Trophoblast cell (in vitro differentiated cells and primary cell): ENCODE measurements around the gene KANTR.

Experiments used
- DNase-seq, 2 donors: peaks; one replicate each; pipeline ENCODE4 v3.0.0-alpha.2; 2016
- H2AFZ ChIP-seq: 2 replicates; pipeline ENCODE4 v1.6.1; 2013; ENCODE audit warnings: low read length, moderate library complexity, mild to moderate bottlenecking; ENCODE audit not compliant: insufficient read depth, poor library complexity
- H2AK5ac ChIP-seq: 2 replicates; pipeline ENCODE4 v1.6.1; 2013; ENCODE audit warnings: mild to moderate bottlenecking, low read length
- H2BK120ac ChIP-seq: 2 replicates; pipeline ENCODE4 v1.6.1; 2013; ENCODE audit warnings: low read length, mild to moderate bottlenecking, moderate library complexity; ENCODE audit not compliant: insufficient read depth, poor library complexity
- H2BK12ac ChIP-seq: 2 replicates; pipeline ENCODE4 v1.6.1; 2013; ENCODE audit warnings: mild to moderate bottlenecking, low read length, moderate library complexity
- H2BK5ac ChIP-seq: 2 replicates; pipeline ENCODE4 v1.6.1; 2013; ENCODE audit warnings: low read length, low read depth, moderate library complexity, mild to moderate bottlenecking; ENCODE audit not compliant: poor library complexity
- H3K14ac ChIP-seq: 2 replicates; pipeline ENCODE4 v1.6.1; 2013; ENCODE audit warnings: mild to moderate bottlenecking, low read length
- H3K18ac ChIP-seq: 2 replicates; pipeline ENCODE4 v1.6.1; 2013; ENCODE audit warnings: mild to moderate bottlenecking, low read length
- H3K23ac ChIP-seq: 2 replicates; pipeline ENCODE4 v1.6.1; 2013; ENCODE audit warnings: low read length
- H3K27ac ChIP-seq: 2 replicates; pipeline ENCODE4 v1.5.1; 2013; ENCODE audit warnings: low read depth, mild to moderate bottlenecking, inconsistent platforms, low read length, moderate library complexity
- H3K27me3 ChIP-seq: 2 replicates; pipeline ENCODE4 v1.6.1; 2013; ENCODE audit warnings: inconsistent platforms, mild to moderate bottlenecking, low read length, moderate library complexity; ENCODE audit not compliant: insufficient read depth
- H3K36me3 ChIP-seq, 2 experiments: 1 replicate in 1 of 2; 2 replicates in 1 of 2; pipeline ENCODE4 v1.6.1; 2013; ENCODE audit warnings: low read length in 2 of 2, mild to moderate bottlenecking in 2 of 2, moderate library complexity in 1 of 2; ENCODE audit not compliant: insufficient read depth in 2 of 2, control insufficient read depth in 1 of 2
- H3K4ac ChIP-seq: 2 replicates; pipeline ENCODE4 v1.6.1; 2013; ENCODE audit warnings: low read depth, mild to moderate bottlenecking, low read length, moderate library complexity
- H3K4me1 ChIP-seq, 2 experiments: 1 replicate in 1 of 2; 2 replicates in 1 of 2; pipeline ENCODE4 v1.6.1; 2013; ENCODE audit warnings: low read length in 2 of 2, mild to moderate bottlenecking in 2 of 2, moderate library complexity in 1 of 2; ENCODE audit not compliant: insufficient read depth in 2 of 2, control insufficient read depth in 1 of 2
- H3K4me2 ChIP-seq: 2 replicates; pipeline ENCODE4 v1.6.1; 2013; ENCODE audit warnings: inconsistent platforms, mild to moderate bottlenecking, low read length, moderate library complexity
- H3K4me3 ChIP-seq: 2 replicates; pipeline ENCODE4 v1.5.1; 2013; ENCODE audit warnings: mild to moderate bottlenecking, low read depth, low read length, inconsistent platforms
- H3K79me1 ChIP-seq: one replicate; pipeline ENCODE4 v1.6.1; 2013; ENCODE audit warnings: low read length
- H3K79me2 ChIP-seq: 2 replicates; pipeline ENCODE4 v1.6.1; 2013; ENCODE audit warnings: low read length, mild to moderate bottlenecking; ENCODE audit not compliant: control insufficient read depth, insufficient read depth, poor library complexity
- H3K9ac ChIP-seq: 2 replicates; pipeline ENCODE4 v1.6.1; 2013; ENCODE audit warnings: mild to moderate bottlenecking, low read length
- H3K9me3 ChIP-seq: 2 replicates; pipeline ENCODE4 v1.6.1; 2013; ENCODE audit warnings: low read depth, mild to moderate bottlenecking, control low read depth, inconsistent platforms, low read length; ENCODE audit not compliant: insufficient read depth
- H4K12ac ChIP-seq: 2 replicates; pipeline ENCODE4 v1.6.1; 2013; ENCODE audit warnings: low read depth, mild to moderate bottlenecking, low read length, moderate library complexity
- H4K8ac ChIP-seq: 2 replicates; pipeline ENCODE4 v1.6.1; 2013; ENCODE audit warnings: low read depth, mild to moderate bottlenecking, low read length, moderate library complexity
- H4K91ac ChIP-seq: one replicate; pipeline ENCODE4 v1.6.1; 2013; ENCODE audit warnings: low read depth, mild to moderate bottlenecking, low read length, moderate library complexity
- WGBS: extraction: QIAGEN DNeasy Blood & Tissue Kit; methylation state at CpG from one replicate; pipeline ENCODE4 v1.1.7; 2013; ENCODE audit warnings: missing lambda C conversion rate; ENCODE audit not compliant: insufficient read length, insufficient coverage; ENCODE audit errors: extremely low coverage; 5-methylcytosine and 5-hydroxymethylcytosine counted together

KANTR gene

DNA sequence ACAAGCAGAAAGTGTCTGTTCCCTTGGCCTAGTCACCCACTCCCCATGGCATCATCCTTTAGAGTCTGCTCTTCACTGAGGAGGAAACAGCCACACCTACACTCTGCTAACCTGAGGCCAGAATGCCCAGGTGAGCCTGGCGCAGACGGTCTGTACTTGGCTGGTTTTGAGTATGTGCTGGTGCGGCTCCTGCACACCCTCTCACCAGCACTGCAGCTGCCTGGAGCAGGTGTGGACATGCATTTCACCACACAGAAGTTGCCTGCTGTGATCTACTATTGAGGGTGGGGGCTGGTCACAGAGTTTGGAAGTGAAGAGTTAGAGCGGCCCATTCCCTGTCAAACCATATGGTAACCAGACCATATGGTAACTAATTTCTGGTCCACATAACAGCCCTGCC is 39.5 kb downstream of the KANTR start:
- no peaks in the 10 kb centered on the region for H3K79me1 ChIP-seq
- H2BK5ac ChIP-seq = no peak overlapping the region
- no peak overlapping the region for H3K27ac ChIP-seq
- no peak overlapping the region for H3K14ac ChIP-seq
- H3K18ac ChIP-seq = no peak overlapping the region
- no peak overlapping the region for H3K9ac ChIP-seq
- H2BK12ac ChIP-seq = no peak overlapping the region
- no peak overlapping the region for H3K4me3 ChIP-seq
- no peaks in the 10 kb centered on the region for H3K27me3 ChIP-seq
- H4K8ac ChIP-seq = no peak overlapping the region
- no peaks in the 10 kb centered on the region for H3K36me3 ChIP-seq
- no peaks in the 10 kb centered on the region for H3K9me3 ChIP-seq
- no peak overlapping the region for H2AFZ ChIP-seq
- no peak overlapping the region for H3K4me2 ChIP-seq
- DNase-seq = no peak
- WGBS = no CpG with 5 or more reads among the region's 4 CpGs
- H2BK120ac ChIP-seq = no peak overlapping the region
- H3K4ac ChIP-seq = no peak overlapping the region
- no peaks in the 10 kb centered on the region for H3K4me1 ChIP-seq
- H2AK5ac ChIP-seq = no peak overlapping the region
- H3K79me2 ChIP-seq = no peaks in the 10 kb centered on the region
- no peak overlapping the region for H4K91ac ChIP-seq
- H4K12ac ChIP-seq = no peak overlapping the region
- no peak overlapping the region for H3K23ac ChIP-seq

DNA sequence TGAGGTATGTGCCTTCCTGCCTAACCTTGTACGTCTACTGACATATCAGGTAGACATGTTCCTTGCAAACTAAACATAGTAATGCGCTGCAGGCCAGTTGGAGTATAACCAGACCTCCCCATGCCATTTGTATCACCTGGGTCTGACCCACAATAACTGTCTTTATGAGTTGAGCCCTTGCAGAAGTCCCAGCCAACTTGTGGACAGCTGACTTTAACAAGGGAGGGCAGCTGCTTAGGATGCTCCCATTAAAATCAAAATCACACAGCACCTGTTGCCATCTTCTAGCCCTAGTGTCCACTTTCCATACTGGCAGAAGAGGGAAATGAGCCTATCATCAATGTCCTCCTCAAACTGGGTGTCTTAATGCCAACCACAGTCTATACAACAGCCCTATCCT is 41.6 kb downstream of the KANTR start:
- Histone ChIP-seq H2BK120ac (no peak overlapping the region), H3K9ac (no peak overlapping the region), H3K4me1 (no peaks in the 10 kb centered on the region), H3K36me3 (no peaks in the 10 kb centered on the region), H2BK12ac (no peak overlapping the region), H2AK5ac (no peak overlapping the region), H3K4ac (no peak overlapping the region), H3K27ac (no peak overlapping the region), H4K8ac (no peak overlapping the region), H3K79me1 (no peaks in the 10 kb centered on the region), H3K23ac (no peak overlapping the region), H2AFZ (no peak overlapping the region), H3K79me2 (no peaks in the 10 kb centered on the region), H3K9me3 (no peaks in the 10 kb centered on the region), H4K12ac (no peak overlapping the region), H3K14ac (no peak overlapping the region), H3K18ac (no peak overlapping the region), H3K27me3 (no peaks in the 10 kb centered on the region), H2BK5ac (no peak overlapping the region), H3K4me3 (no peak overlapping the region), H4K91ac (no peak overlapping the region), H3K4me2 (no peak overlapping the region)
- no peak for DNase-seq
- WGBS = no CpG with 5 or more reads among the region's 2 CpGs

DNA sequence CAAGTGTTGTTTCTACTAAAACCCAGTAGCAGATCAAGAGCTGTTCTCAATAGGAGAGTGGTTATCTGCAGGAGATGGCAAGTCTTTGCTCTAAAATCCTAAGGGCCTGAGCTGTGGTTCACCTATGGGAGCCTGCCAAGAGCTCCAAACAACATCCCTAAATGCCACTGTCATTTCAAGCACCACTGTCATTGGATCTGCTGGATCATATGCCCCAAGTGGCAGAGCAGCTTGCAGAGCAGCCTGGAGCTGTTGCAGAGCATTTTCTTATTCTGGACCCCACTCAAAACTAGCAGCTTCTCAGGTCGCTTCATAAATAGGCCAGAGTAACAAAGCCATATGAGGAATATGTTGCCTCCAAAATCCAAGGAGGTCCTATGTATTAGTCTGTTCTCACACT is 59.6 kb downstream of the KANTR start:
- Histone ChIP-seq H3K23ac (no peak overlapping the region), H2BK12ac (no peak overlapping the region), H3K27me3 (no peaks in the 10 kb centered on the region), H3K79me2 (no peaks in the 10 kb centered on the region), H3K4me2 (no peak overlapping the region), H3K4me1 (no peaks in the 10 kb centered on the region), H3K4ac (no peak overlapping the region), H2AFZ (no peak overlapping the region), H2BK120ac (no peak overlapping the region), H4K12ac (no peak overlapping the region), H3K27ac (no peak overlapping the region), H2BK5ac (no peak overlapping the region), H4K8ac (no peak overlapping the region), H3K9me3 (no peaks in the 10 kb centered on the region), H2AK5ac (no peak overlapping the region), H3K4me3 (no peak overlapping the region), H3K18ac (no peak overlapping the region), H4K91ac (no peak overlapping the region), H3K14ac (no peak overlapping the region), H3K79me1 (no peaks in the 10 kb centered on the region), H3K9ac (no peak overlapping the region), H3K36me3 (no peaks in the 10 kb centered on the region)
- no CpG with 5 or more reads among the region's 1 CpG for WGBS
- DNase-seq = no peak

DNA sequence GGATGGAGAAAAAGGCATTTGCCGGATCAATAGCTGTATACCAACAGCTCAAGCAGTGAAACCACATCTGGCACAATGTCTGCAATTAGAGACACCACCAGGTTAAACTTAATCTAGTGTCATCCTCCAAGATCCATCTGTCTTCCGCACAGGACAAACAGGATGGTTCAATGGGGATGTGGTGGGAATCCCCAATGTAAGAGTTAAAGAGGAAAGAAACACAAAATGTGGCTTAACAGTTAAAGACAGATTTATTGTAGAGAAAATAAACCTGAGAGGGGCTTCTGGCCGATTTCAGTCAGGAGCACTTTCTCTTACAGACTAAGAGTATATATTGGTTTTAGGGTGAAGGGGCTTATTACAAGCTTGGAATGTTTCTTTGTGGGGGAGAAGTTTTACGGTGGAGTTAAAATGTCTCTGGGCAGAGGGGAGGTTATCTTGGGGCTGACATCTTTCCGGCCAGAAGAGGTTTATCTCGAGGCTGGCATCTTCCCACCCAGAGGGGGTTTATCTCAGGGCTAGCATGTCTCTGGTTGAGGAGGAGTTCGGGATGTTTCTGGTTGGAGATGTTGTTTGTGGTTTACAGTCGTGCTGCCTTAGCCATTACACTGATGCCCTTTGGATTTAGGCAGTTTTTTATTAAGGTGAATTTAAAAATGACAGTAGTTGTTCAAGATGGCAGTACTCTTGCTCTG is 61.7 kb downstream of the KANTR start:
- WGBS = no CpG with 5 or more reads among the region's 8 CpGs
- no peak overlapping the region for H4K8ac ChIP-seq

More for the DNA sequence above, 61.7 kb downstream of the KANTR start:
- no peaks in the 10 kb centered on the region for H3K9me3 ChIP-seq
- no peak overlapping the region for H3K18ac ChIP-seq
- H3K27me3 ChIP-seq = no peaks in the 10 kb centered on the region
- no peaks in the 10 kb centered on the region for H3K79me2 ChIP-seq
- H3K4ac ChIP-seq = no peak overlapping the region
- H3K4me1 ChIP-seq = no peaks in the 10 kb centered on the region
- H3K23ac ChIP-seq = no peak overlapping the region
- H2AK5ac ChIP-seq = no peak overlapping the region
- no peak overlapping the region for H3K14ac ChIP-seq
- no peak overlapping the region for H2BK120ac ChIP-seq
- DNase-seq = no peak
- no peak overlapping the region for H3K4me3 ChIP-seq
- no peak overlapping the region for H4K12ac ChIP-seq
- no peaks in the 10 kb centered on the region for H3K79me1 ChIP-seq
- H4K91ac ChIP-seq = no peak overlapping the region
- H2BK5ac ChIP-seq = no peak overlapping the region
- H3K4me2 ChIP-seq = no peak overlapping the region
- H2BK12ac ChIP-seq = no peak overlapping the region
- H2AFZ ChIP-seq = no peak overlapping the region
- no peak overlapping the region for H3K9ac ChIP-seq
- no peak overlapping the region for H3K27ac ChIP-seq
- no peaks in the 10 kb centered on the region for H3K36me3 ChIP-seq
